Ishikawa (cell line): ENCODE measurements around the gene PRTN3.

Experiments used
- CEBPB ChIP-seq: IDR thresholded peaks from 2 replicates; pipeline ENCODE4 v1.6.1; 2012
- CREB1 ChIP-seq: IDR thresholded peaks from 2 replicates; pipeline ENCODE4 v1.6.1; 2012; ENCODE audit warnings: low read depth
- EGR1 ChIP-seq: IDR thresholded peaks from 2 replicates; pipeline ENCODE4 v1.6.1; 2012
- EP300 ChIP-seq: IDR thresholded peaks from 2 replicates; pipeline ENCODE4 v1.6.1; 2012; ENCODE audit warnings: borderline replicate concordance
- FOXM1 ChIP-seq: IDR thresholded peaks from 2 replicates; pipeline ENCODE4 v1.6.1; 2012; ENCODE audit warnings: low read depth, borderline replicate concordance
- MAX ChIP-seq: IDR thresholded peaks from 2 replicates; pipeline ENCODE4 v1.6.1; 2012
- NFIC ChIP-seq: IDR thresholded peaks from 2 replicates; pipeline ENCODE4 v1.6.1; 2012
- RAD21 ChIP-seq: IDR thresholded peaks from 2 replicates; pipeline ENCODE4 v1.6.1; 2012; ENCODE audit warnings: low read depth
- REST ChIP-seq: IDR thresholded peaks from 2 replicates; pipeline ENCODE4 v1.6.1; 2012; ENCODE audit warnings: low read depth, mild to moderate bottlenecking
- TAF1 ChIP-seq: IDR thresholded peaks from 2 replicates; pipeline ENCODE4 v1.6.1; 2012; ENCODE audit warnings: low read depth, mild to moderate bottlenecking
- TCF12 ChIP-seq: IDR thresholded peaks from 2 replicates; pipeline ENCODE4 v1.6.1; 2012; ENCODE audit warnings: low read depth
- TEAD4 ChIP-seq: IDR thresholded peaks from 2 replicates; pipeline ENCODE4 v1.6.1; 2012
- YY1 ChIP-seq: IDR thresholded peaks from 2 replicates; pipeline ENCODE4 v1.6.1; 2012; ENCODE audit warnings: low read depth
- ZBTB7A ChIP-seq: IDR thresholded peaks from 2 replicates; pipeline ENCODE4 v1.6.1; 2012; ENCODE audit warnings: low read depth
- TF ChIP-seq, protein P1 (sequence below): IDR thresholded peaks from 2 replicates; pipeline ENCODE4 v1.6.1; 2012

The PRTN3 gene

DNA sequence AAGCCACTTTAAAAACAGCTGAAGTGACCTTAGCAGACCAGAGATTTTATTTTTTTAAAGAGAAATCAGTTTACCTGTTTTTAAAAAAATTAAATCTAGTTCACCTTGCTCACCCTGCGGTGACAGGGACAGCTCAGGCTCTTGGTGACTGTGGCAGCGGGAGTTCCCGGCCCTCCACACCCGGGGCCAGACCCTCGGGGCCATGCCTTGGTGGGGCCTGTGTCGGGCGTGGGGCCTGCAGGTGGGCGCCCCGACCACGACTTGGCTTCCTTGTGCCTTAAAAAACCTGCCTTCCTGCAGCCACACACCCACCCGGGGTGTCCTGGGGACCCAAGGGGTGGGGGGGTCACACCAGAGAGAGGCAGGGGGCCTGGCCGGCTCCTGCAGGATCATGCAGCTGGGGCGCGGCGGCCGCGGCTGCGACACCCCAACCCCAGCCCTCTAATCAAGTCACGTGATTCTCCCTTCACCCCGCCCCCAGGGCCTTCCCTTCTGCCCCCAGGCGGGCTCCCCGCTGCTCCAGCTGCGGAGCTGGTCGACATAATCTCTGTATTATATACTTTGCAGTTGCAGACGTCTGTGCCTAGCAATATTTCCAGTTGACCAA lies 29.8 kb upstream of the PRTN3 start:
- TF ChIP-seq MAX: no peak
- TF ChIP-seq, protein P1, sequence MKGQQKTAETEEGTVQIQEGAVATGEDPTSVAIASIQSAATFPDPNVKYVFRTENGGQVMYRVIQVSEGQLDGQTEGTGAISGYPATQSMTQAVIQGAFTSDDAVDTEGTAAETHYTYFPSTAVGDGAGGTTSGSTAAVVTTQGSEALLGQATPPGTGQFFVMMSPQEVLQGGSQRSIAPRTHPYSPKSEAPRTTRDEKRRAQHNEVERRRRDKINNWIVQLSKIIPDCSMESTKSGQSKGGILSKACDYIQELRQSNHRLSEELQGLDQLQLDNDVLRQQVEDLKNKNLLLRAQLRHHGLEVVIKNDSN: 0 out of 2 replicates have a peak, but pooled peaks have one; percentile 11

GRCh38 chr19:811506-812048 lies 29.2 kb upstream of the PRTN3 start:
- TF ChIP-seq YY1 (no peak), CREB1 (no peak), TCF12 (no peak), EGR1 (no peak), EP300 (no peak), RAD21 (no peak), TAF1 (no peak), ZBTB7A (no peak), REST (no peak), NFIC (no peak)

- TF ChIP-seq TAF1: no peak
- TF ChIP-seq EGR1: no peak
- TF ChIP-seq, protein P1: no peak
- no peak for TF ChIP-seq YY1
- no peak for TF ChIP-seq CREB1
- no peak for TF ChIP-seq CEBPB
- TF ChIP-seq FOXM1: no peak
- no peak for TF ChIP-seq RAD21
- TF ChIP-seq TEAD4: no peak
- no peak for TF ChIP-seq MAX
- TF ChIP-seq EP300: no peak
- TF ChIP-seq TCF12: no peak
- no peak for TF ChIP-seq ZBTB7A
Measured at GRCh38 chr19:812049-812746, 28.6 kb upstream of the PRTN3 start.

DNA sequence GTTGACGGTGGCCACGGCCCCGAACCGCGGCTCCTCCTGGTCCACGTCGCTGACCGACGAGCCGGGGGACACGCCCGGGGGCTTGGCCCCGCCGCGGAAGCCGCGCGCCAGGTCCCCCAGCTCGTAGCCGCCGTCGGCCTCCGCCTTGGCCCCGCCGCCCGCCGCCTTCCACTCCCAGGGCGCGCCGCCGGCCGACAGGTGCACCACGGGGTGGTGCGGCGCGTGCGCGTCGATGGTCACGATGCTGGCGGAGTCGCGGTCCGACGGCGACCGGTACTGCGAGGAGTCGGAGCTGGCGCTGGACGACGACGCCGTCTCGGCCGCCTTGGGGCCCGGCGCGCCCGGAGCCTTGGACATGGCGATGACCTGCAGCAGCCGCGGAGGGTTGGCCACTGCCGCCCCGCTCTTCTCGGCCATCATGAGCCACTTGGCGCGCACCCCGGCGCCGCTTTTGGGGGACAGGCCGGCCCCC lies 28.0 kb upstream of the PRTN3 start:
- TF ChIP-seq EGR1: no peak
- TF ChIP-seq EP300: no peak
- TF ChIP-seq YY1: no peak
- no peak for TF ChIP-seq TAF1
- TF ChIP-seq MAX: no peak
- TF ChIP-seq CREB1: no peak
- TF ChIP-seq FOXM1: no peak
- no peak for TF ChIP-seq ZBTB7A

DNA sequence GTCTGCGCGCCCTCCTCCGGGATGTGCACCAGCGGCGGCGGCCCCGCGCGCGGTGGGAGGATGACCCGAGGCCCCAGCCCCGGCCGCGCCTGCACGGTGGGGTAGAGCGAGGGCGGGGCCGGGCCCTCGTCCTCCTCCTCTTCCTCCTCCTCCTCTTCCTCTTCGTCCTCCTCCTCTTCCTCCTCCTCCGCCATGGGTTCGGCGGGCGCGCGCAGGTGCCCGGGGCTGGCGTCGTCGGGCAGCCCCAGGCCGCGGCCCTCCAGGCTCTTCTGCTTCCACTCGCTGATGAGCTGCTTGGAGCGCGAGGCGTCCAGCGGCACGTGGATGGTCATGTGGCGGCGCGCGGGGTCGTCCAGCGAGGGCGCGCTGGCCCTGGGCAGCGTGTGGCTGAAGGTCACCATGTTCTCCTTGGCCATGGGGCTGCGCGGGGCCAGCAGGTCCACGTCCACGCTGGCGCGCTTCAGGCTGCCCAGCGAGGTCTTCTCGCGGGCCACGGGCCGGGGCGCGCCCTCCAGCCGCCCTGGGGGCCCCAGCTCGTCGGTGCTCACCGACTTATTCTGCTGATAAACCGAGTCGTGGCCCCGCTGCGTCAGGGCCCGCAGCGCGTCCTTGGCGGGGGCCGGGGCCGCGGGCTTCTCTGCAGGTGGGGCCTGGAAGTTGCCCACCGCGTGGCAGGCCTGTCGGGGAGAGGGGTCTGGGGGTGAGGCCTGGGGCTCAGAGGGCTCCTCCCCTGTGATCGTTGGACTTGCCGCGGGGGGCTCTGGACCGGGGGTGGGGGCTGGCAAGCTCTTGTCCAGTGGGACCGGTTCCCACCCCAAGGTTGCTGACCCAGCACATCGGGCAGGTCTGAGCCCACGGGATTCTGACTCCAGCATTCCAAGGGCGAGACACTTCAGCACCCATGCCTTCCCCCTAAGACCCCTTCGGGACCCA lies 27.3 kb upstream of the PRTN3 start:
- TF ChIP-seq FOXM1: no peak
- no peak for TF ChIP-seq MAX
- no peak for TF ChIP-seq REST
- TF ChIP-seq EP300: no peak
- TF ChIP-seq TCF12: 0 out of 2 replicates have a peak, but pooled peaks have one; percentile 16
